Activated naive CD4-positive, alpha-beta T cell treated with anti-CD3 and anti-CD28 coated beads, Interleukin-2, amount 50 U/mL, for 24 hours (primary cell): ENCODE data around the gene INHBB.

ENCODE experiments used
- H3K27ac Mint-ChIP-seq: one replicate; pipeline ENCODE4 v1.8.0; 2021; ENCODE audit warnings: mild to moderate bottlenecking, mixed read lengths
- H3K27me3 Mint-ChIP-seq: one replicate; pipeline ENCODE4 v1.8.0; 2021; ENCODE audit warnings: mixed read lengths
- H3K36me3 Mint-ChIP-seq: one replicate; pipeline ENCODE4 v1.8.0; 2021; ENCODE audit warnings: mixed read lengths
- H3K4me1 Mint-ChIP-seq: one replicate; pipeline ENCODE4 v1.8.0; 2021; ENCODE audit warnings: mixed read lengths
- H3K4me3 Mint-ChIP-seq: one replicate; pipeline ENCODE4 v1.8.0; 2021; ENCODE audit warnings: mild to moderate bottlenecking, mixed read lengths
- H3K9me3 Mint-ChIP-seq: one replicate; pipeline ENCODE4 v1.8.0; 2021; ENCODE audit warnings: mixed read lengths

INHBB gene

GRCh38 chr2:120398996-120399888, 53.3 kb downstream of the INHBB start:
- H3K27me3 Mint-ChIP-seq = peaks cover 2% of the 10 kb centered on the region
- no peak overlapping the region for H3K4me3 Mint-ChIP-seq
- no peaks in the 10 kb centered on the region for H3K36me3 Mint-ChIP-seq
- no peak overlapping the region for H3K27ac Mint-ChIP-seq
- no peaks in the 10 kb centered on the region for H3K9me3 Mint-ChIP-seq
- no peaks in the 10 kb centered on the region for H3K4me1 Mint-ChIP-seq

- H3K4me1 Mint-ChIP-seq = no peaks in the 10 kb centered on the region
- H3K27me3 Mint-ChIP-seq = peaks cover 2% of the 10 kb centered on the region
- no peaks in the 10 kb centered on the region for H3K36me3 Mint-ChIP-seq
- H3K9me3 Mint-ChIP-seq = no peaks in the 10 kb centered on the region
- H3K4me3 Mint-ChIP-seq = no peak overlapping the region
- H3K27ac Mint-ChIP-seq = no peak overlapping the region
Measured at GRCh38 chr2:120399889-120400240, 53.9 kb downstream of the INHBB start.

GRCh38 chr2:120400551-120400950, 54.6 kb downstream of the INHBB start:
- H3K4me3 Mint-ChIP-seq = no peak overlapping the region
- peaks cover 2% of the 10 kb centered on the region for H3K27me3 Mint-ChIP-seq
- H3K9me3 Mint-ChIP-seq = no peaks in the 10 kb centered on the region
- H3K27ac Mint-ChIP-seq = no peak overlapping the region
- H3K4me1 Mint-ChIP-seq = no peaks in the 10 kb centered on the region
- no peaks in the 10 kb centered on the region for H3K36me3 Mint-ChIP-seq
